GM19238 (cell line): ENCODE results near the gene CCDC88C.
A peak's percentile ranks its signal among the peaks of the same experiment; 100 is the strongest.

ENCODE experiments used
- DNase-seq: peaks from one replicate; pipeline ENCODE4 v3.0.0; 2011; ENCODE audit warnings: low spot score; ENCODE audit not compliant: insufficient read length

Gene CCDC88C

DNA sequence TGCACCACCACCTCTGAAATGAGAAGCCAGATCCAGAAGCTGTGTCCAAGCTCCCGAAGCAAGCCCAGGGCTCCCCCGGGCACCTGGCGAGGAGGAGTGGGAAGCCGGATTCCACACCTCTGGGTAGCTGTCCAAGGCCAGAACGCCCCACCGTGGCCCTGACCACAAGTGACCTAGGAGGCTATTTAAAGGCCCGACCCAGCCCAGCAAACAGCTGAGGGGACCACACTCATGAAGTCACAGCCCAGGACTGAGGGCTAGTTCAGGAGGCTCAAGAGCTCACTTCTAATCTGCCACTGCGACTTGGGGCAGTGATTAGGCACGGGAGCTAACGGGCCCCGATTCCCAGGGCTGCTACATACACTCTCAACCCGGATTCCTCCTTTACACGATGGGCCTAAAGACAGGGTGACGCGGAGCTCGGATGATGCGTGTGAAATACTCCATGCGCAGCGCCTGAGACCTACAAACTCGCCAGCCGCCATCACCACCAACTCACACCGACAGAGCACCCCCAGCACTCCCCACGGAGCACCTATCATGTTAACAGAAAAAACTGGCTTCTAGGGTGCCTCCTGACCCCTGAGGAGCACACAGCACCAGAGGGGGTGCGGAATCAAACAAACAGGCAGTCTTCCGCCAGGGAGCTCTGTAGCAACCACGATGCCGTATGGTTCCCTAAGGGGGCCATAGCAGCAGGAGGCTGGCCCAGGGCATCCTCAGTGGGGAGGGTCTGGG lies 89.1 kb downstream of the CCDC88C start:
- DNase-seq = no peak

DNA sequence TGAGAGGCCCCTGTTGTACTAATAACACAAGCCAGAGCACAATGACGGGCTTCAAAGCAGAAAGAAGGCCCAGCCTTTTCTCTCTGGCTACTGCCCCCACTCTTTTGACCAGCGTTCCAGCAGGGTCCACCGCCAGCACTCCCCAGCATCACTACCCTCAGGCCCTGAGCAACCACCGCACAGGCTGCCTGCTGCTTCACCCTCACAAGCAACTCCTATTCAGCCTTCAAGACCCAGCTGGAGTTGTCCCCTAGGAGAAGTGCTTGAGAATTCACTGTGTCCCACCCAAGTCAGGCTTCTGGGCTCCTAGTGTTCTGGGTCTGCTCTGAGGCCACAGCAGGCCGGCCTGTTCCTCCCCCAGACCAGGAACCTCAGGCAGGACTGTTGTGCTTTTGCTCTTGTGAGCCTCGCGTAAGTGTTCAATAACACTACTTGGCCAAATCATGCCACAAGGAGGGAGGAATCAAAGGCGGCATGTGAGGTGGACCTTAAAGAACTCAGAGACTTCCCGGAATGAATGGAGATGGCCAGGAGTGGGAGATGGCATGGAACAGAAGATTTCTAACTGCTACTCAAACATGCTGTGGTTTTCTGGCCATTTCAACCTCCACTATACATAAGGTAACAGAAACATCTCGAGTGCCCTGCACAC lies 89.8 kb downstream of the CCDC88C start:
- no peak for DNase-seq

DNA sequence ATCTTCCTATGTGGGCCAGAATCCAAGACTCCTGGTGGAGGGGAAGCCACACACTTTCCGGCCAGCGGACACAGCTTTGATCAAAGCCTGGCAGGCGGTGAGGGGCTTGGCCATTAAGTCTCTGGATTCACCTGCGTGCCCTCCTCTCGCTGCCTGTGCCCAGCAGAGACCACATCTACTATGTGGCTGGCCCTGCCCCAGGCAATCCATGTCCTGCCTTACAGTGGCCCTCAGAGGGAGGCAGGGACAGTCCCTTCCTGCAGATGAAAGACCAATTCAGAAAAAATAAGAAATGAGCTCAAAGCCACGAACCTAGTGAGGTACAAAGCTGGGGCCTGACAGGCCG lies 90.4 kb downstream of the CCDC88C start:
- DNase-seq = no peak

DNA sequence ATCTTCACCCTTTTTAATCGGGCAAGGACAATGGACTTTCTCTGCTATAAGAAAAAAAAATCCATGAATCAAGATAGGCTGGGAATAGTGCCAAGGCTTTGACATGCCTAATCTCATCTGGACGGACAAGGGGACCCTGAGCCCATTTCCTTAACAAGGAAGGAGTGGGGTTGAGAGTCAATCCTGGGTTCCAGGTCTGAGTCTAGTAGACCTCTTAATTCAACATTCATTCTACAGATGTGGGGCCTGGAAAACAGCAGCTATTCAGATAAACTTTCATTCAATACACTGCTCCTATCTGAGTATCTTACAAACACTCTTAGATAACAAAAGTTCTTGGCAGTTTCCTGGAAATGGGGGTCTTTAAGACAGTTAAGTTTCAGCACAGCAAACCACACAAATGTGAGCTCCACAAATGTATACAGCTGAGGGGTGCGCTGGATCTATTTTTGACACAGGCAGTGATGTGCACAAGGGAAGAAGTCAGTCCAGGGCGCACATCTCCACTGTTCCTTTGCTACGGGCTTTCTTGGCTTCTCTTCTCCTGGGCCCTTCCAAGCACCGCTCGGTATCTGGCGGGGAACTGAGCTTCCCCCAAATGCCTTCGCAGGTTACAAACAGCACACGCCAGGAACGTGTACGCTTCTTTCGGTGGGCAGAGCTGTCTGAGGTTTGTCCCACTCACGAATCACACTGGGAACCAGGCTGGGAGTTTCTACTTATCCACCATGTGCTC lies 90.9 kb downstream of the CCDC88C start:
- no peak for DNase-seq

- DNase-seq = no peak
Observed at GRCh38 chr14:91324606-91325575, 92.7 kb downstream of the CCDC88C start.

- peak; percentile 69 for DNase-seq
Observed at GRCh38 chr14:91323671-91324605, 93.7 kb downstream of the CCDC88C start.

GRCh38 chr14:91323031-91323430 lies 94.6 kb downstream of the CCDC88C start:
- no peak for DNase-seq

DNA sequence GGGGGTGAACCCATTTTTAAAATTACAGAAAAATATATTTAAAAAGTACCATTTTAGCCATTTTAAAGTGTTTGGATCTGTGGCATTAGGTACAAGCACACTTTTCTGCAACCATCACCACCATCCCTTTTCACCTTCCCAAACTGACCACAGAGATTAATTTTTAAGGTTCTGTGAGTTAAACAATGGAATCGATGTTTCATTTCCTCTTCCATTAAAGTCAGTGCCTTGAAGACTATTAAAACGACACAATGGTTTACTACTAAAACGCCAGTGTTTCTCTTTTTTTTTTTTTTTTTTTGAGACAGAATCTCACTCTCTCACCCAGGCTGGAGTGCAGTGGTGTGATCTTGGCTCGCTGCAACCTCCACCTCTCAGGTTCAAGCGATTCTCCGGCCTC lies 95.0 kb downstream of the CCDC88C start:
- no peak for DNase-seq

DNA sequence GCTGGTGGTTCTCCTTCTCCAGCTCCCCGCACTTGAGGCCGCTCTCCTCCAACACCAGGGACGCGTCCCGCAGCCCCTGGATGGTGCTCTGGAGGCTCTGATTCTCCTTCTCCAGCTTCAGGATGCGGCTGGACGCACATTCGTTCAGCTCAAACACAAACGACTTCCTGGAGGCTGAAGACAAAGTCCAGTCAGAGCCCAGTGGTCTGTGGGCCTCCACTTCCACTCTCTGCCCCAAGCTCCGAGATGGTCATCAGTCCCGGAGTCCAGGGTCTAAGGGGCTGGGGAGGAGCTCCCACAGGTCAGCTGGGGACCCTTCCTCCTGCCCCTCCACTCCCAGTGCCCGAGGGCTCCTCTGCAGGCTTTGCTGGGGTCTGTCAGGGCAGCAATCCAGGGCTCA lies 96.5 kb downstream of the CCDC88C start:
- DNase-seq = no peak

- no peak for DNase-seq
Observed at GRCh38 chr14:91320266-91320665, 97.4 kb downstream of the CCDC88C start.

- no peak for DNase-seq
Observed at GRCh38 chr14:91318911-91319310, 98.7 kb downstream of the CCDC88C start.

DNA sequence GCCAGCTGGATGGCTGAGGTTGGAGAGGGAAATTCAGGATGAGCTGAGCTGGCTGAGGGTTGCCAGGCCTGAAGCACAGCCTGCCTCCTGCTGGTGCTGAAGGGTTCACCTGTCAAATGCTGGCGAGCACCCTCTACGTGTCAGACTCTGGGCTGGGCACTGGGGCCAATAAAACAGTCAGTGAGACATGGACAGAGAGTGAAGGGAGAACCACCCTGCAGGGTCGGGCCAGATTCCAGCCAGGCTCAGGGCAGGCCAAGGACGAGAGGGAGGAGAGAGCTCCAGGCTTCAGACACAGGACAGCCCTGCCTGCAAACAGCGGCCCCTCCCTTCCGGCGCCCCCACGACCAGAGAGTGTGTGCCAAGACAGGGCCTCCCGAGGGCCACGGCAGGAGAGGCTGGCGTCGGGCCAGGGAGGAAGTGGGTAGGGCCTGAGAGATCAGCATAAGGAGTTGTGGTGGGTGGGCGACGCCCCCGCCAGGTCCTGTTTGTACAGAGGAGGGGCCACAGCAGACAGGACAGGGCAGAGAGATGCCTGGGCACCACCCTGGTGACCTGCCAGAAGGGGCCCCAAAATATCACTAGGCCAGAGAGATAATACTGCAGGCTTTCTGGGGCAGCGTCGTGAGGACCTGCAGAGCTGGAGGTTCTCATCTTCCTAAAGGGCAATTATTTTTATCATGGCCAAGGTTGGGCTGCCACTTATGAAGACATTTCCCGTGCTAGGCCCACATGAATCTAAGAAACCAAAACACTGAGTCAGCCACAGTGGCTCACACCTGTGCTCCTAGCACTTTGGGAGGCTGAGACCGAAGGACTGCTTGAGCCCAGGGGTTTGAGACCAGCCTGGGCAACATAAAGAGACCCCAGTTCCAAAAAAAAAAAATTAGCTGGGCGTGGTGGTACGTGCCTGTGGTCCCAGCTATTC lies 100.0 kb downstream of the CCDC88C start:
- DNase-seq = no peak

GRCh38 chr14:91316761-91317160 lies 100.9 kb downstream of the CCDC88C start:
- DNase-seq = no peak

GRCh38 chr14:91315844-91316267 lies 101.8 kb downstream of the CCDC88C start:
- DNase-seq = peak; percentile 85

DNA sequence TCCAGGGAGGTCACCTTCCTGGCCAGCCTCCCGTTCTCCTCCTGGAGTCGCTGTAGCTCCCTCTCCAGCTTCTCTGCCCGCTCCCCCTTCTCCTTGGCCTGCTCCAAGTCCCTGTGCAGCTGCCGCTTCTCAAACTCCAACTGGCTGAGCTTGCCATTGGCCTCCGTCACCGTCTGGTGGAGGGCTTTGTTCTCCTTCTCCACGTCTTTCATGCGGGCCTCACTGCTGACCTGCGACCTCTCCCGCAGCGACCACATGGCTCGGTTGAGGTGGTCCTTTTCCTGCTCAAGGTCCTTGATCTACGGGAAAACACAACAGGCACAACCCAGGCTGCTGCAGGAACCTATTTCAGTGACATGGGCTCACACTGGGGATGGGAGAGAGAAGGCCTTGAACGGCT lies 103.8 kb downstream of the CCDC88C start:
- no peak for DNase-seq

DNA sequence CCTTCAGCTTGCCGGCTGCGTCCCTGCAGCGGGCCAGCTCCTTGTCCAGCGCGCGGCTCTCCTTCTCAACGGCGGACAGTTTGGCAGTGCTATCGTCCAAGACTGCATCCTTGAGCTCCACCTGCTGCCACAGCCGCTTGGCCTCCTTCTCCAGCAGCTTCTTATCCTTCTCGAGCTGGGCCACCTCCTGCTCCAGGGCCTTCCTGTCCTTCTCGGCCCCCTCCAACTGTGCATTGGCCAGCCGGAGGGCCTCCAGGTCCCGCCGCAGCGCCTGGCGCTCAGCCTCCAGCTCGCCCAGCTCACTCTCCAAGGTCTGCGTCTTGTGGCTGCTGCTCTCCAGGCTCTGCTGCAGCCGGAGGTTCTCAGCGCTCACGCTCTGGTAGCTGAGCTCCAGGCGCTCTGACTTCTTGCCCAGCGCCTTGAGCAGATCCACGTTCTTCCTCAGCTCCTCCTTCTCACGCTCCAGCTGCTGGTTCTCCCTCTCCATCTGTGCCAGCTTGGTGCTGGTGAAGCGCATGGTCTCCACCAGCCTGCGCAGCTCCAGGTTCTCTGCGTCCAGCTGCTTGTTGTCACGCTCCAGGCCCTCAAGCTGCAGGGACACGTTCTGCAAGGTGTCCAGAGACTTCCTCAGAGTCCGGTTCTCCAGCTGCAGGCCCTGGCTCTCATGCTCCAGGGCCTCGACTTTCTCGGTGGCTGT lies 104.3 kb downstream of the CCDC88C start:
- DNase-seq = no peak

DNA sequence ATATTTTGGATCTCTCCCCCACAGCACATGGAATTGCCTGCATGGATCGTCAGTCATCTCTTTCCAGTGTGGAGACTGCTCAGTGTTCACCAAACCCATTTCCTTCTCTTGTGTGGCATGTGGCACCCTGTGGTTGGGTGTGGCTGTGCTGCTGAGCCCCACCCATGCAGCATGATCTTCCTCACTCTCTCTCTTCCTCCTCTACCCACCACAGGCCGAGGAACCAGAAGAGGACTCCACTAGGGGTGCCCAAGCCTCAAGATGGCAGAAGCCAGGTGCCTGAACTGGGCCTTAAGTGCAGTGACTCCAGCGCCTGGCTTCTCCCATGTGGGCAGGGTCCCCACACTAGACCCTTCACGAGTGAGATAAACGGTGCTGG lies 106.3 kb downstream of the CCDC88C start:
- DNase-seq = no peak

DNA sequence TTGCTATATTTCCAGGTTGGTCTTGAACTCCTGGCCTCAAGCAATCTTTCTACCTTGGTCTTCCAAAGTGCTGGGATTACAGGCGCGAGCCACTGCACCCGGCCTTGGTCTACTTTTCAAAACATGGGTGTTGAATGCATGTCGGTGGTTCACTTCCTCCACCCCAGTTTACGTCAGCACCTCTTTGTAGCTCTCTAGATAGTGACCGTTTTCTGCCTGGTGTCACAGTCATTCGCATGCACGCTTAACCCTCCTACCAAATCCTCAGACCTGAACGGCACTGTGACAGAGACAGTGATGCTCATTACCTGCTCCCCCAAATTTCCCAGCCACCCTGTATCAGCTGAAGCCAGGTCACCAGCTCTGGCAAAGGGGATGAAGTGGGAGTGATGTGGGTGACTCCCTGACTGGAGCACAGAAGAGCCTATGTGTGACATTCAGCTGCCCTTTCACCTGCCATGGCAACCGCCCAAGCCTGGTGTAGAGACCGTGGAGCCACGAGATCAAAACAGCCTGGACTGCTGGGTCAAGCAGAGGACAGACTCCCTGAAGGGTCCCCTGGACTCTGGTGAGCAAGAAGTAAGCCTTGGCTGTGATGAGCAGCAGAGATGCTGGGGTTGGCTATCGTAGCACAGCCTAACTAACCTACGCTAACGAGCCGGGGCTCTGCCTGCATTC lies 106.9 kb downstream of the CCDC88C start:
- no peak for DNase-seq
